OCI-LY1 (cell line): ENCODE data around the gene LTV1.

Source experiments
- H2AFZ ChIP-seq: fragments of 200-600 bp; sonication (generic), shearing (Covaris generic); 2 replicates; pipeline ENCODE4 v1.6.0; 2014; ENCODE audit warnings: antibody characterized with exemption, mild to moderate bottlenecking, low read length
- H3F3A ChIP-seq: fragments of 200-600 bp; sonication (generic), shearing (Covaris generic); 2 replicates; pipeline ENCODE4 v1.6.0; 2014; ENCODE audit warnings: mild to moderate bottlenecking, antibody characterized with exemption, low read length, moderate library complexity; ENCODE audit not compliant: insufficient read depth
- H3K27ac ChIP-seq: fragments of 200-600 bp; sonication (generic); 2 replicates; pipeline ENCODE4 v1.5.1; 2014; ENCODE audit warnings: low read length, mixed run types, mild to moderate bottlenecking, low read depth; ENCODE audit not compliant: poor library complexity, severe bottlenecking
- H3K27me3 ChIP-seq: fragments of 200-600 bp; sonication (generic); 2 replicates; pipeline ENCODE4 v1.6.0; 2014; ENCODE audit warnings: antibody characterized with exemption, mild to moderate bottlenecking, low read length, moderate library complexity; ENCODE audit not compliant: insufficient read depth
- H3K36me3 ChIP-seq: fragments of 200-600 bp; sonication (generic); 2 replicates; pipeline ENCODE4 v1.6.1; 2014; ENCODE audit warnings: mild to moderate bottlenecking, antibody characterized with exemption, low read length, moderate library complexity, mixed read lengths; ENCODE audit not compliant: insufficient read depth
- H3K4me1 ChIP-seq: fragments of 200-600 bp; sonication (generic); 2 replicates; pipeline ENCODE4 v1.5.1; 2014; ENCODE audit warnings: mild to moderate bottlenecking, low read length, moderate library complexity; ENCODE audit not compliant: insufficient read depth, severe bottlenecking
- H3K4me2 ChIP-seq: fragments of 200-600 bp; sonication (generic), shearing (Covaris generic); 2 replicates; pipeline ENCODE4 v1.6.1; 2014; ENCODE audit warnings: low read length
- H3K4me3 ChIP-seq: fragments of 200-600 bp; sonication (generic); 2 replicates; pipeline ENCODE4 v1.5.1; 2014; ENCODE audit warnings: low read length, low read depth, mild to moderate bottlenecking, mixed read lengths; ENCODE audit not compliant: poor library complexity, severe bottlenecking
- H3K79me2 ChIP-seq: fragments of 200-600 bp; shearing (Covaris generic); 2 replicates; pipeline ENCODE4 v1.6.1; 2016; ENCODE audit warnings: mixed run types, low read length, mixed read lengths; ENCODE audit not compliant: insufficient read depth
- H3K9ac ChIP-seq: fragments of 200-600 bp; sonication (generic), shearing (Covaris generic); 2 replicates; pipeline ENCODE4 v1.6.1; 2014; ENCODE audit warnings: mild to moderate bottlenecking, low read length, mixed read lengths
- H3K9me2 ChIP-seq: fragments of 200-600 bp; sonication (generic), shearing (Covaris generic); 2 replicates; pipeline ENCODE4 v1.6.1; 2014; ENCODE audit warnings: low read depth, mild to moderate bottlenecking, low read length, mixed read lengths
- H3K9me3 ChIP-seq: fragments of 200-600 bp; shearing (Covaris generic); 2 replicates; pipeline ENCODE4 v1.6.1; 2014; ENCODE audit warnings: low read length, mixed read lengths
- H4K20me1 ChIP-seq: fragments of 200-600 bp; sonication (generic), shearing (Covaris generic); 2 replicates; pipeline ENCODE4 v1.6.0; 2016; ENCODE audit warnings: mild to moderate bottlenecking, low read length; ENCODE audit not compliant: insufficient read depth
- CTCF ChIP-seq: fragments of 200-600 bp; sonication (generic), shearing (Covaris generic); IDR thresholded peaks from 2 replicates; pipeline ENCODE4 v1.5.1; 2017; ENCODE audit warnings: mild to moderate bottlenecking, antibody characterized with exemption, low read length, moderate library complexity, mixed read lengths
- EZH2 ChIP-seq: fragments of 200-600 bp; sonication (generic), shearing (Covaris generic); IDR thresholded peaks from 2 replicates; pipeline ENCODE4 v1.8.0; 2017; ENCODE audit warnings: borderline replicate concordance, mixed run types, mild to moderate bottlenecking, antibody characterized with exemption, low read length, moderate library complexity, mixed read lengths

The LTV1 gene

GRCh38 chr6:143842461-143842901 lies 657 bp upstream of the LTV1 start:
- Histone ChIP-seq H3K36me3 (peaks cover 30% of the 10 kb centered on the region), H2AFZ (peak overlapping the region; percentile 98), H4K20me1 (no peaks in the 10 kb centered on the region), H3K9me3 (no peaks in the 10 kb centered on the region), H3K9me2 (no peaks in the 10 kb centered on the region), H3K79me2 (peaks cover 17% of the 10 kb centered on the region), H3K4me1 (peaks cover 17% of the 10 kb centered on the region), H3K27me3 (no peaks in the 10 kb centered on the region), H3K4me2 (peak overlapping the region; percentile 80), H3K27ac (peak overlapping the region; percentile 46), H3K9ac (peak overlapping the region; percentile 91), H3F3A (no peaks in the 10 kb centered on the region), H3K4me3 (peak overlapping the region; percentile 91)
- TF ChIP-seq EZH2 (no peak), CTCF (no peak)

- H3K4me3 ChIP-seq, result peak overlapping the region; percentile 91
- H3K4me1 ChIP-seq, result peaks cover 17% of the 10 kb centered on the region
- peaks cover 17% of the 10 kb centered on the region for H3K79me2 ChIP-seq
- H3K36me3 ChIP-seq, result peaks cover 40% of the 10 kb centered on the region
- peak overlapping the region; percentile 46 for H3K27ac ChIP-seq
- no peak overlapping the region for H2AFZ ChIP-seq
- H3K9me3 ChIP-seq, result no peaks in the 10 kb centered on the region
- H3K27me3 ChIP-seq, result no peaks in the 10 kb centered on the region
- no peaks in the 10 kb centered on the region for H4K20me1 ChIP-seq
- no peaks in the 10 kb centered on the region for H3F3A ChIP-seq
- peak overlapping the region; percentile 80 for H3K4me2 ChIP-seq
- H3K9ac ChIP-seq, result peak overlapping the region; percentile 91
- no peaks in the 10 kb centered on the region for H3K9me2 ChIP-seq
- TF ChIP-seq CTCF, result no peak
- no peak for TF ChIP-seq EZH2
Observed at GRCh38 chr6:143843677-143843999, 500 bp downstream of the LTV1 start.

- no peaks in the 10 kb centered on the region for H4K20me1 ChIP-seq
- TF ChIP-seq CTCF, result no peak
- TF ChIP-seq EZH2, result no peak
- H2AFZ ChIP-seq, result no peak overlapping the region
- H3K4me1 ChIP-seq, result peaks cover 17% of the 10 kb centered on the region
- no peaks in the 10 kb centered on the region for H3K9me2 ChIP-seq
- H3K36me3 ChIP-seq, result peaks cover 44% of the 10 kb centered on the region
- peak overlapping the region; percentile 91 for H3K4me3 ChIP-seq
- H3K9me3 ChIP-seq, result no peaks in the 10 kb centered on the region
- H3F3A ChIP-seq, result no peaks in the 10 kb centered on the region
- H3K4me2 ChIP-seq, result peak overlapping the region; percentile 80
- no peaks in the 10 kb centered on the region for H3K27me3 ChIP-seq
- H3K9ac ChIP-seq, result peak overlapping the region; percentile 91
- peaks cover 17% of the 10 kb centered on the region for H3K79me2 ChIP-seq
- H3K27ac ChIP-seq, result no peak overlapping the region
Observed at GRCh38 chr6:143844006-143844405, 868 bp downstream of the LTV1 start.
